Hepatic stellate cell (primary cell): ENCODE data around the gene SYAP1.
"Not testable (repeated sequence)": the region's sequence is repeated elsewhere in the genome, so short reads cannot be mapped to it uniquely, and the experiment has no call there.

Experiments used
- DNase-seq: peaks from one replicate; pipeline ENCODE4 v3.0.0; 2011; ENCODE audit warnings: low spot score

SYAP1 gene

DNA sequence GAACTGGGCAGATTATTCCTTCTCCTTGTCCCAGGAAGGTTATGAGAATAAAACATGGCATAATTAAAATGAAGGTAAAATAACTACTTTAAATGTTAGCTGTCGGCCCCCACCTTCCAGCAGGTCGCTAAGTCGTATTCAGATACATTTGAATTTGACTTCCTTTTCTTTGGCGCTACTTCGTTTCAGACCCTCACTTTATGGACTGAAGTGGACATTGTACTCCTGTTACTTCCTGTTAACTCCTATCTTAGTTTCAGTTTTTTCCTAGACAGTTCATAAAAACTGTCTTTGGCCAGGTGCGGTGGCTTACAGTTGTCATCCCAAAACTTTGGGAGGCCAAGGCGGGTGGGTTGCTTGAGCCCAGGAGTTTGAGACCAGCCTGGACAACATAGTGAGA is 5.7 kb downstream of the SYAP1 start:
- DNase-seq, result no peak

- DNase-seq, result not testable (repeated sequence)
These were observed 7.1 kb downstream of the SYAP1 start for GRCh38 chrX:16726347-16726988.

- no peak for DNase-seq
These were observed 8.2 kb downstream of the SYAP1 start for GRCh38 chrX:16727637-16728036.

- DNase-seq, result no peak
These were observed 11.0 kb downstream of the SYAP1 start for GRCh38 chrX:16730450-16730849.

DNA sequence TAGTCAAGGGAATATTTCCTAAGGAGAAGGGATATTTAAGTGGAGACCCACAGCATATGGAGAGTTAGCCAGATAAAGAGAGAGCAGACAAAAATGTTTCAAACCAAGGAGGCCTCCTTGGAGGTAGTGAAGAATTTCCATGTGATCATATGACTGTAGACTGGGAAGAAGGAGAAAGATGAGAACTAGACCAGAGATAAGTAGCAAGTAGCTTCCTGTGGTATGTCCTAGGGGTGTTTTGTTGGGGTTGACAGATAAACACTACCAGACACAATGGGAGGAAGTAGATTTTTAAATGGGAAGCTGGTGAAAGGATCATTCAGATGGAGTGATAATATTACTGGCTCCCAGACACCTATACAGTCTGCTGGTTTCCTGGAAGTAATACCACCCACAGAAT is 13.6 kb downstream of the SYAP1 start:
- no peak for DNase-seq

DNA sequence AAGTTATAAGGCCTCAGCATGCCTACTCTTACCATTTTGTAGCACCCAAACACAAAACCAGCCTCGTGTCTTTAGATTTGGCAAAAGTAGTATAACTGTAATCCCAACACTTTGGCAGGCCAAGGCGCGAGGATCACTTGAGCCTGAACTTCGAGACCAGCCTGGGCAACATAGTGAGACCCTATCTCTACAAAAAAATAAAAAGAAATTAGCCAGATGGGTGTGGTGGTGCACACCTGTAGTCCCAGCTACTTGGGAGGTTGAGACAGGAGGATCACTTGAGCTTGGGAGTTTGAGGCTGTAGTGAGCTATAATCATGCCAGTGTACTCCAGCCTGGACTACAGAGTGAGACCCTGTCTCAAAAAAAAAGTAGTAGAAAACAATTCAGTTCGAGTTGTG is 17.6 kb downstream of the SYAP1 start:
- no peak for DNase-seq

DNA sequence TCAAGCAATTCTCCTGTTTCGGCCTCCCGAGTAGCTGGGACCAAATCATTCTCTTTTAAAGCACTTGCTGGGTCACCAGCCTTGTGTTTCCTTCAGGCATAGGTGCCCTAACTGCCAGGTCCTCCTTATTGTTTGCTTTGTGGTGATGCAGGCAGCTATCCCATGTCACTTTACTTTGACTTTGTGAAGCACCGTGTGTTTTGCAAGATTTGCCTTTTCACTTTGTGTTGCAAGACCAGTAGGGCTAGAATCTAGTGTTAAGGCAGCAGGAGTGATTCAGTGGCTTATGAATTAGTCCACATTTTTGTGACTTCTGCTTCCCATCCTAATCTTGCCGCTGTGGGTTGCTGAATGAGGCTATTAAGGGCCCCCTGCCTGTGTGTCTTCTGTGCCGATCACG is 20.2 kb downstream of the SYAP1 start:
- DNase-seq, result no peak

DNA sequence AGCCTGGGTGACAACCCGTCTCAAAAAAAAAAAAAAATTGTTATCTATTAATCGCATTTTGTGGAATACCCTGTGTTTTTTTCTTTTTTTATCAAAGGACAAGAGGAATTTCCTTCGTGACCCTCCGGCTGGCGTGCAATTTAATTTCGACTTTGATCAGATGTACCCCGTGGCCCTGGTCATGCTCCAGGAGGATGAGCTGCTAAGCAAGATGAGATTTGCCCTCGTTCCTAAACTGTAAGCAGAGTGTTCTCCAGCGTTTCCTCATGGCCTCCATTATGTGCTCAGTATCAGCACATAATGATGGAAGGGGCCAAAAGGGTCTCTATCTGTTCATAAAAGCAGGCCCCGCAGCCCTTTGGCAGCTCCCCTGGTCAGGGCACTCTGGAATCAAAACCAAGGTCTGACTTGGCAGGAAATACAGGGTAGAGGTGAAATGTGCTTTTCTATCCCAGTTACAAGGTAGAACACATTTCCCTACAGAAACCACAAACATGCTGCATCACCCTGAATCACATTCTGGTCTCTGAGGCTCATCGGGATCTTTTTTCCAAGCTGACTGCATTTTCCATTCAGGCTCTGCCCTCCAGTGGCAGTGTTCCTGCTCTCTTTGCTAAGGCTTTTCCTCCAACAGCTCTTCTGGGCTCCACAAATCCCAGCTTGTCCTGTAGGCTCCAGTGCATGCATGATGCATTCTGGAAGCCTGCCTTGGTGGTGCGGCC is 24.4 kb downstream of the SYAP1 start:
- peak; percentile 56 for DNase-seq

DNA sequence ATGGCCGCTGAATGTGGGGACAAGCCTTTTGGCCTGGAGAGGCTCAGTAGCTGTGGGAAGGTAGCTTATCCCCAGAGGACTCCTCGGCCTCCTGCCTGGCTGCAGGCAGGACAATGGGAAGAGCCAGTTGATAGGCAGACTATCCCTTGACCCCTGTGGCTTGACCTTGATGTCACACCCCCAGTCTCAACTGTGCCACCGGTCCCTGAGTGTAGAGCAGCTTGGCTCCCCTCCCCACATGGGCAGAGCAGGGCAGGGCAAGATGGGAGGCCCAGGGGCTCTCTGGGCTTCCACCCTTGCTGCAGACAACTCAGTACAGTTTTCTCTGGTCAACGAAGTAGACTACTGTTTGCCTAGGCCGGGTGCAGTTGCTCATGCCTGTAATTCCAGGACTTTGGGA is 25.7 kb downstream of the SYAP1 start:
- no peak for DNase-seq

DNA sequence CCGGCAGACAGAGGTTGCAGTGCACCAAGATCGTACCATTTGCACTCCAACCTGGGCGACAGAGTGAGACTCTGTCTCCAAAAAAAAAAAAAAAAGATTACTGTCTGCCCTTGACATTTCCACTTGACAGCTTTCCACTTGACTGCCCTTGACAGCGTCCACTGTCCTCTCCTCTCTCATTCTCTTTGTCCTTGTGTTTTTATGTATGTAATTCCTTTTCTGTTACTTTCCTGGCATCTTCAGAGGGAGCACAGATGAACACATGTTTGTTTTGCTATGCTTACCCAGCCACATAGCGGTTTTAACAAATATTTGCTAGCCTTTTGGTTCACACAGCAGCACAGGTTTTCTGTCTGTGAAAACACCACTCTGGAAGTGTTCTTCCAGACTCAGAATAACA is 26.2 kb downstream of the SYAP1 start:
- DNase-seq, result no peak

DNA sequence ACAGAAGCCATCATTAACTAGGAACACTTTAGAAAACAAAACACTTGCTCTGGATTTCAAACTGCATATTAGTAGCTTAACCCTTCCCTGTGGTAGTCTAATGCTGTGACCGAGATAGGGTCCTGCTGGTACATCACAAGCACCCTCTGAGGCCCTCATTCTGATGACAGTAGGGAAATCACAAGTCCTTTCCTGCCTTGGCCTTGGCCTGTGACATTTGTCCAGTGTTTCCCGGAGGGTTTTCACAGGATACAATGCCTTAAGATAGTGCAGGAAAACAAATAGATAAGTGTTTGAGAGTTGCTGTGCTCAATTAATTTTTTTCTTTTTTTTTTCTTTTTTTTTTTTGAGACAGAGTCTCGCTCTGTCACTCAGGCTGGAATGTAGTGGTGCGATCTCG is 29.0 kb downstream of the SYAP1 start:
- DNase-seq, result no peak

DNA sequence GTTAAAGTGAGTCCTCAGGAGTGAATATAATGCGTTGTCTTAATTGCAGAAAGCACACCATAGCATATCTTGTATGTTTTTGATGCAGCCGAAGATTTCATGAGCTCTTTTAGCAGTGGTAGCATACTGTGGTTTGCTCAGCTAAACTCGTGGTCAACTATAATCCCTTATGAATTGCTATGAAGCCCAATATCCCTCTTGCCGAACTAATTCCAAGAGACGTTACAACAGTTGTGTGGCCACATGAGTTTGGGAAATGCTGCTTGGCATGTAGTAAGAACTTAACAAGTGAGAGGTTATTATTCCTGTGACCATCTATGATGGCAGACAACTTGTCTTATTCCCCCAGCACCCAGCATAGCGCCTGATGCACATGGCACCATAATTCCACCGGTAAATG is 30.7 kb downstream of the SYAP1 start:
- DNase-seq, result no peak

DNA sequence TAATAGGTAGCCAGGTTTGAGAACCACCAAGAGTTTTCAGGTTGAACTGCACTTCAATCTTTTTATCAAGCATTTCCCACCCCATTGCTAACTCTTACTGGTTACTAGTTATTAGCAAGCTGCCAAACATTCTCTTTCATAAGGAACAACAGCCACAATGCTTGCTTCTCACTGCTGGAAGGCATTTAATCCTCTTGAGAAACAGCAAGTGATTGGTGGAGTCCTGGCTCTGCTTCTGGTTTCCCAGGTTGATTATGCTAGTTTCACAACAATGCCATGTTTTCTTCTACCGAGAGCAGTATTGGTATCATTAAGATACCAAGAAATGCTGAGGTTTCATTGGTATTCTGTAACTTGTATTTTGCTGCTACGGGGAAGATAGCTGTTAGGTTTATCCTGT is 34.6 kb downstream of the SYAP1 start:
- no peak for DNase-seq

DNA sequence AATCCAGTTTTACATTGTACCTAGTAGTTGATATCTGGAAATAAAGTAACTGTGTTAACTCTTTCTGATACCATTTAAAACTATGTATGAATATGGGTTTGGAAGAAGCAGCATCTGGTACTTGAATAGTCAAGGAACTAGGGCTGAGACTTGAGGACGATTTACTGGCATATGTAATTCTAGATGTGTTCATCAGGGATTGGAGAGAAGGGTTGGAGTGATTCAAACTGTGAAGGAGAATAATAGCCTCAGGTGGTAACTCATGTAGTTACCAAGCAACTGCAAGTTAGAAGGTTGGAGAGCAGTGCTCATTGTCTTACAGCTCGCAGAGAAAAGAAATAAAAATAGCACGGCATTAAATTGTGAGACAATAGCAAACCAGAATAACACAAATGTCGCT is 37.3 kb downstream of the SYAP1 start:
- no peak for DNase-seq

DNA sequence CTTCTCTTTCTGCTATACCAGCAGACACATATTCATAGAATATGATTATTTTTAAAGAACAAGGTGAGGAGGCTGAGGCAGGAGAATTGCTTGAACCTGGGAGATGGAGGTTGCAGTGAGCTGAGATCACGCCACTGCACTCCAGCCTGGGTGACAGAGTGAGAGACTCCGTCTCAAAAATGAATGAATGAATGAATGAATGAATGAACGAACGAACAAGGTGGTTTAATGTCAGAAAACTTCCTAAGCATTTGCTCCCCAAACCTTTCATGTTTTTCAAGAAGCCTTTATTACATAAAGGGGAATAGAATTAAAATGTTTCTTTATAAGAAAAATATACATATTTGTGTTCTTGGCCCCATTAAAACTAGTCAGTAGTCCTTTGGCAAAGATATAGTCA is 42.1 kb downstream of the SYAP1 start:
- not testable (repeated sequence) for DNase-seq

DNA sequence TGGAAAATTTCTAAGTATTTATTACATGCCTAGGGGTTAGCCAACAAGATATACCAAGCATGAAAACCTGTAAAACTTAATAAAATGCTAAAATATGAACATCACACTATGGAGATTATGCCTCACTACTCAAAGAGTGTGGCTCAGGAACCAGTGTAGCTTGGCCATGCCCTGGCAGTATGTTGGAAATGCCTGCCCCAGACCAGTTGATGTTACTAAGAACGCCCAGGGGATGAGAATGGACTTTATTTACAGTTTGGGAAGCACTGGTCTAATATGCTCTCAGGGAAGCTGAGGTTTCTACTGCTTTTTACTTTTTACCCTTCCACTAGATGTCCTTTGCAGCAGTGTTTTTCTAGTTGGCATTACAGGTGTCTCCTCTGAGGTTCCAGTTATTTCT is 43.2 kb downstream of the SYAP1 start:
- DNase-seq, result no peak

- no peak for DNase-seq
These were observed 46.2 kb downstream of the SYAP1 start for GRCh38 chrX:16765594-16765993.

DNA sequence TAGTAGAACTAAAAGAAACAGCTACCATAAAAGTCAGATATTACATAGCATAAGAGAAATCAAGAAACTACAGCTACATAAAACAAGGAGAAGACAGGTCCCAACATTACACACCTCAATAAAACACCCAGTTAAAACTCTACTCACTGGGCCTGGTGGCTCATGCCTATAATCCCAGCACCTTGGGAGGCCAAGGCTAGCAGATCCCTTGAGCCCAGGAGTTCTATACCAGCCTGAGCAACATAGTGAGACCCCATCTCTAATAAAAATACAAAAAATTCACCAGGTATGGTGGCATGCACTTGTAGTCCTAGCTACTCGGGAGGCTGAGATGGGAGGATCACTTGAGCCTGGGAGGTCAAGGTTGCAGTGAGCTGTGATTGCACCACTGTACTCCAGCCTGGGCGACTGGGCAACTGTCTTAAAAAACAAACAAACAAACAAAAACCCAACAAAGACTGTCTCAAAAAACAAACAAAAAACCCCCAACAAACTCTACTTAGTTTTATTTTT is 51.6 kb downstream of the SYAP1 start:
- no peak for DNase-seq

- no peak for DNase-seq
These were observed 52.3 kb downstream of the SYAP1 start for GRCh38 chrX:16771483-16772398.

GRCh38 chrX:16772460-16772859 is 53.0 kb downstream of the SYAP1 start:
- no peak for DNase-seq

DNA sequence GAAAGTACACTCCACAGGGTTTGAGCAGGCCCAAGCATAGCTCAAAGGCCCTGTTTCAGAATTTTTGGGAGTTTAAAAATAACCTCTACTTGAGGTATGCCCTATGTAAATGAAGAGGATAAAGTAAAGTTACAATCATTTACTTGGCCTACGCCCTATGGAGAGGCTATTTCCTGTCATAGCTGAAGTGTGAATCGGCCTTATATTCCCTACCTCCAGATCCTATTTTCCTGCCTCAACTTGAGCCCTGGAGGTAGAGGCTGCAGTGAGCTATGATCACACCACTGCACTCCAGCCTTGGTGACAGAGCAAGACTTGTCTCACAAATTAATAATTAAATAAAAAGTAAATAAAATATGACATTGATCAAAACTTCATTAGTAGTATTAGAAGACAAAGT is 55.3 kb downstream of the SYAP1 start:
- no peak for DNase-seq

DNA sequence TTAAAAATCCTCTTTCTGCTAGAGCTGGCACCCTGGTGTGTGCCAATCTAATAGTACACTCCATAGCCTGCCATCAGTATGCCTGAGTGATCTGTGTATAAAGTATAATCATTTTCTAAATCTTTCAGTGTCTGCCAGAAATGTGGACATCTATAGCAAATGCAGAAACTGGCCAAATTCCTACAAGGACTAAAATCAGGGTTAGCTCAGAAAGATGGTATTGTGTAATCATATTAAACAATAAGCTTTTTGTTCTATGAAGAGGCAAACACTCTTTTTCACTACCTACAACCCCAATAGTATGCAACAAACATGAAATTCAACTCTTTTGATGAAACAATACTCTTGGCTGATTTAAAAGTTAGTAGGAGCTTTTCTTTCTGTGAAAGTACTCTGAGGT is 59.1 kb downstream of the SYAP1 start:
- no peak for DNase-seq

- DNase-seq, result no peak
These were observed 59.6 kb downstream of the SYAP1 start for GRCh38 chrX:16778993-16779392.
